DOHH2 (cell line): ENCODE results near the gene ILK.

Experiments
- H3F3A ChIP-seq: fragments of 200-600 bp; sonication (generic), shearing (Covaris generic); 2 replicates; pipeline ENCODE4 v1.6.0; 2016; ENCODE audit warnings: antibody characterized with exemption, mild to moderate bottlenecking; ENCODE audit not compliant: control insufficient read depth, insufficient read depth
- H3K27ac ChIP-seq: fragments of 200-600 bp; sonication (generic); 2 replicates; pipeline ENCODE4 v1.5.1; 2014; ENCODE audit warnings: low read depth, mild to moderate bottlenecking, low read length, moderate library complexity
- H3K27me3 ChIP-seq: fragments of 200-600 bp; sonication (generic); 2 replicates; pipeline ENCODE4 v1.6.1; 2014; ENCODE audit warnings: mild to moderate bottlenecking, low read length, mixed read lengths; ENCODE audit not compliant: control insufficient read depth
- H3K36me3 ChIP-seq: fragments of 200-600 bp; sonication (generic); 2 replicates; pipeline ENCODE4 v1.6.1; 2014; ENCODE audit warnings: mild to moderate bottlenecking, low read length, moderate library complexity, mixed read lengths; ENCODE audit not compliant: control insufficient read depth
- H3K4me1 ChIP-seq: fragments of 200-600 bp; sonication (generic); 2 replicates; pipeline ENCODE4 v1.6.1; 2014; ENCODE audit warnings: mild to moderate bottlenecking, low read length, mixed read lengths; ENCODE audit not compliant: control insufficient read depth
- H3K4me2 ChIP-seq: fragments of 200-600 bp; sonication (generic); 2 replicates; pipeline ENCODE4 v1.6.0; 2014; ENCODE audit warnings: mild to moderate bottlenecking, low read length, moderate library complexity
- H3K4me3 ChIP-seq: fragments of 200-600 bp; sonication (generic); 2 replicates; pipeline ENCODE4 v1.5.1; 2014; ENCODE audit warnings: mild to moderate bottlenecking, low read length, mixed read lengths
- H3K79me2 ChIP-seq: fragments of 200-600 bp; sonication (generic); 2 replicates; pipeline ENCODE4 v1.6.1; 2014; ENCODE audit warnings: mild to moderate bottlenecking, low read length, mixed read lengths; ENCODE audit not compliant: control insufficient read depth
- H3K9me2 ChIP-seq: fragments of 200-600 bp; sonication (generic); replicated peaks from 2 replicates; pipeline ENCODE4 v1.6.1; 2014; ENCODE audit warnings: mild to moderate bottlenecking, low read length, mixed read lengths; ENCODE audit not compliant: control insufficient read depth
- H3K9me3 ChIP-seq: fragments of 200-600 bp; sonication (generic); 2 replicates; pipeline ENCODE4 v1.6.1; 2014; ENCODE audit warnings: antibody characterized with exemption, low read length, mixed read lengths; ENCODE audit not compliant: control insufficient read depth, insufficient read depth
- H4K20me1 ChIP-seq: fragments of 200-600 bp; sonication (generic); 2 replicates; pipeline ENCODE4 v1.6.0; 2014; ENCODE audit warnings: low read depth, mild to moderate bottlenecking, antibody characterized with exemption, low read length, moderate library complexity; ENCODE audit not compliant: control insufficient read depth, insufficient read depth
- CTCF ChIP-seq: fragments of 200-600 bp; sonication (generic); IDR thresholded peaks from one replicate; pipeline ENCODE4 v1.5.1; 2014; ENCODE audit warnings: antibody characterized with exemption, mild to moderate bottlenecking, low read depth, low read length; ENCODE audit not compliant: poor library complexity, severe bottlenecking
- EZH2phosphoT487 ChIP-seq: fragments of 200-600 bp; sonication (generic); IDR thresholded peaks from 2 replicates; pipeline ENCODE4 v1.6.1; 2017; ENCODE audit warnings: borderline replicate concordance, mild to moderate bottlenecking, antibody characterized with exemption, low read length, moderate library complexity, mixed read lengths

Gene ILK

GRCh38 chr11:6630632-6631291 is 27.2 kb downstream of the ILK start:
- Histone ChIP-seq H3K27ac (no peak overlapping the region), H3K79me2 (no peaks in the 10 kb centered on the region), H3K9me2 (no peaks in the 10 kb centered on the region), H3K36me3 (no peaks in the 10 kb centered on the region), H3K4me3 (no peak overlapping the region), H3F3A (no peaks in the 10 kb centered on the region), H4K20me1 (no peaks in the 10 kb centered on the region), H3K4me1 (no peaks in the 10 kb centered on the region), H3K27me3 (no peaks in the 10 kb centered on the region), H3K4me2 (no peak overlapping the region), H3K9me3 (no peaks in the 10 kb centered on the region)
- TF ChIP-seq EZH2phosphoT487 (no peak), CTCF (no peak)

DNA sequence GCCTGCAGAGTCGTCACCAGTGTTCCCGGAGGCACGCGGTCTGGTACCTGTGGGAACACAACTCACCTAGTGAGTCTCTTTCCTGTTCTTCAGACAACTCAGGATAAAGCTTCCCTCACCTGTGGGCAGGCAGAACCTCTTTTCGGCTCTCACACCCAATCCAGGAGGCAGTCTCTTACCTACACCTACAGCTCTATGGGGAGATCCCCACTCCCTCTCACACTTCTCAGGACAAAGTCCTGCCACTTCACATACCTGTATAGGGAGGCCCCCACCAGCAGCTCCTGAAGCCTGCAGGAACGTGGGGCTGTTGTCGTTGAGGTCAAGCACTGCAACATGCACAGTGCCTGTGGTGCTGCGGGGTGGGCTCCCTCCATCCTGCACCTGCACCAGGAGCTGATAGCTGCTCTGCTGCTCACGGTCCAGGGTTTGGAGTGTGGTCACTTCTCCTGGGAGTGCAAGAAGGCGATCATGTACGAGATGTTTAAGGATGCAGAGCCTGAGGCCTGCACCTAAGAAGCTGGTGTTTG is 27.9 kb downstream of the ILK start:
- Histone ChIP-seq H3K4me2 (no peak overlapping the region), H3K36me3 (no peaks in the 10 kb centered on the region), H3K27ac (no peak overlapping the region), H3K9me3 (no peaks in the 10 kb centered on the region), H3K9me2 (no peaks in the 10 kb centered on the region), H3K79me2 (no peaks in the 10 kb centered on the region), H4K20me1 (no peaks in the 10 kb centered on the region), H3K4me1 (no peaks in the 10 kb centered on the region), H3F3A (no peaks in the 10 kb centered on the region), H3K4me3 (no peak overlapping the region), H3K27me3 (no peaks in the 10 kb centered on the region)
- no peak for TF ChIP-seq CTCF
- no peak for TF ChIP-seq EZH2phosphoT487

- Histone ChIP-seq H4K20me1 (no peaks in the 10 kb centered on the region), H3K79me2 (no peaks in the 10 kb centered on the region), H3K27ac (no peak overlapping the region), H3K4me3 (no peak overlapping the region), H3K9me3 (no peaks in the 10 kb centered on the region), H3K27me3 (no peaks in the 10 kb centered on the region), H3K4me2 (no peak overlapping the region), H3K36me3 (no peaks in the 10 kb centered on the region), H3F3A (no peaks in the 10 kb centered on the region), H3K4me1 (no peaks in the 10 kb centered on the region), H3K9me2 (no peaks in the 10 kb centered on the region)
- TF ChIP-seq EZH2phosphoT487 = no peak
- TF ChIP-seq CTCF = no peak
Measured at GRCh38 chr11:6632116-6633073, 28.8 kb downstream of the ILK start.
